CD4-positive, alpha-beta T cell treated with Interleukin-17A for 4 hours (primary cell): ENCODE measurements around the gene LDAF1.

Source experiments
- DNase-seq: peaks from one replicate; pipeline ENCODE4 v3.0.0-alpha.2; 2020; ENCODE audit warnings: mixed read lengths

The LDAF1 gene

GRCh38 chr16:21197621-21198020, 39.1 kb downstream of the LDAF1 start:
- DNase-seq: no peak

- DNase-seq: no peak
These were observed 41.2 kb downstream of the LDAF1 start for GRCh38 chr16:21199607-21200218.

GRCh38 chr16:21203155-21203797, 44.8 kb downstream of the LDAF1 start:
- DNase-seq: no peak

- no peak for DNase-seq
These were observed 46.8 kb downstream of the LDAF1 start for GRCh38 chr16:21205303-21205702.

- DNase-seq: no peak
These were observed 48.1 kb downstream of the LDAF1 start for GRCh38 chr16:21206550-21206949.

- no peak for DNase-seq
These were observed 50.2 kb downstream of the LDAF1 start for GRCh38 chr16:21208446-21209230.

- no peak for DNase-seq
These were observed 53.0 kb downstream of the LDAF1 start, which contains the start of gene ZP2 for GRCh38 chr16:21211486-21211885. Gene ZP2 (minus strand): TSS chr16:21211574. CDS start chr16:21211547, 27 bp downstream.

GRCh38 chr16:21214086-21214485, 55.6 kb downstream of the LDAF1 start:
- DNase-seq: no peak

- DNase-seq: no peak
These were observed 58.6 kb downstream of the LDAF1 start for GRCh38 chr16:21217121-21217520.

GRCh38 chr16:21218153-21218552, 59.7 kb downstream of the LDAF1 start:
- no peak for DNase-seq

GRCh38 chr16:21219551-21219950, 61.1 kb downstream of the LDAF1 start:
- no peak for DNase-seq

- no peak for DNase-seq
These were observed 64.2 kb downstream of the LDAF1 start for GRCh38 chr16:21222495-21223337.

- no peak for DNase-seq
These were observed 65.3 kb downstream of the LDAF1 start for GRCh38 chr16:21223787-21224186.

- DNase-seq: no peak
These were observed 66.3 kb downstream of the LDAF1 start for GRCh38 chr16:21224800-21225199.

- no peak for DNase-seq
These were observed 68.3 kb downstream of the LDAF1 start for GRCh38 chr16:21226749-21227148.

GRCh38 chr16:21227866-21228265, 69.4 kb downstream of the LDAF1 start:
- no peak for DNase-seq

GRCh38 chr16:21228361-21228872, 69.9 kb downstream of the LDAF1 start:
- no peak for DNase-seq
